Gastrocnemius medialis (tissue), 4 donors: ENCODE data around the gene ALDH2. TPM values are rescaled to one million over a fixed set of nuclear protein-coding genes. Genes with fewer than 3 reads are reported as not detected.

Source experiments
- ATAC-seq, 2 donors: fragments of 150-250 bp; one replicate each; pipeline ENCODE4 v1.9.1; 2016
- DNase-seq, 2 donors: peaks; one replicate each; pipeline ENCODE4 v3.0.0-alpha.2; 2019
- H3K27ac ChIP-seq, 4 donors: fragments of 200-600 bp; sonication (generic); 1 replicate in 1 of 4; 2 replicates in 3 of 4; pipeline ENCODE4 v1.5.1; 2016 to 2018; ENCODE audit warnings: mild to moderate bottlenecking in 2 of 4, moderate library complexity in 1 of 4
- H3K27me3 ChIP-seq, 3 donors: fragments of 200-600 bp; sonication (generic) in 2 of 3; 1 replicate in 1 of 3; 2 replicates in 2 of 3; pipeline versions ENCODE4 v1.5.1 to v1.6.0; 2016 to 2019; ENCODE audit warnings: mild to moderate bottlenecking in 1 of 3, moderate library complexity in 1 of 3
- H3K36me3 ChIP-seq, 2 donors: fragments of 200-600 bp; sonication (generic) in 1 of 2; one replicate each; pipeline ENCODE4 v1.5.1; 2017 to 2018
- H3K4me1 ChIP-seq, 2 donors: fragments of 200-600 bp; sonication (generic) in 1 of 2; one replicate each; pipeline ENCODE4 v1.5.1; 2016 to 2017; ENCODE audit warnings: mild to moderate bottlenecking in 2 of 2
- H3K4me3 ChIP-seq, 4 donors: fragments of 200-600 bp; sonication (generic) in 3 of 4; 1 replicate in 1 of 4; 2 replicates in 3 of 4; pipeline ENCODE4 v1.5.1; 2016 to 2019; ENCODE audit warnings: mild to moderate bottlenecking in 2 of 4
- H3K9me3 ChIP-seq, 3 donors: fragments of 200-600 bp; sonication (generic) in 2 of 3; 1 replicate in 1 of 3; 2 replicates in 2 of 3; pipeline ENCODE4 v1.5.1; 2016 to 2019
- POLR2A ChIP-seq, 2 donors: fragments of 450-650 bp; IDR thresholded peaks; one replicate each; pipeline ENCODE4 v1.6.1; 2017; ENCODE audit warnings: antibody characterized with exemption in 2 of 2, mild to moderate bottlenecking in 2 of 2, moderate library complexity in 2 of 2
- in situ Hi-C, 4 donors: fragments of 200-750 bp; cut with MboI; loops; one replicate each; pipeline versions ENCODE4 v1.15.0 to v1.8.0; 2017; ENCODE audit warnings: low sequenced_read_pairs in 4 of 4
- intact Hi-C: fragments of 100-400 bp; cut with DNase I; formaldehyde crosslinking; loops from one replicate; pipeline ENCODE4 v1.15.1; 2023; ENCODE audit warnings: low total_unique reads
- total RNA-seq, 4 donors: library from RNA; depleted of rRNA; stranded (reverse); fragments of >200 nt; gene quantifications; one replicate each; pipeline versions ENCODE4 v1.1.0 to v1.2.3, GENCODE V29; 2016
- TF ChIP-seq, protein P1 (sequence below), 5 experiments: fragments of 450-650 bp in 3 of 5; fragments of 200-600 bp in 2 of 5; sonication (generic) in 2 of 5; IDR thresholded peaks in 4 of 5; conservative IDR thresholded peaks in 1 of 5; 1 replicate in 4 of 5; 2 replicates in 1 of 5; pipeline ENCODE4 v1.5.1; 2016 to 2019; ENCODE audit warnings: antibody characterized with exemption in 5 of 5, mild to moderate bottlenecking in 3 of 5, moderate library complexity in 3 of 5

The ALDH2 gene
- total RNA-seq, 4 donors from 2014 or later: 70.9 to 156 (median 89.9) TPM

DNA sequence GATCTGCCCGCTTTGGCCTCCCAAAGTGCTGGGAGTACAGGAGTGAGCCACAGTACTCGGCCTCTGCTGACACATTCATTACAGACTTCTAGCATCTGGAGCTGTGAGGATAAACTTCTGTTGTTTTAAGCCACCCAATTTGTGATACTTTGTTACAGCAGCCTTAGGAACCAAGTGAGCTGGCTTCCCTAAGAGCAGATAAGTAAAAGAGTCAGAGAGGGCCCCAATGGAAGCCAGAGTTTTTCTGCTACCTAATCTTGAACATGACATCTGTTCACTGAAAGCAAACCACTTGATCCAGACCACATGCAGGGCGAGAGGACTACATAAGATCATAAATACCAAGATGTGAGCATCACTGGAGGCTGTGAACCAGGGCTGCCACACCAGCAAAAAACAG lies 71.6 kb downstream of the ALDH2 start:
- no peak overlapping the region for H3K4me3 ChIP-seq
- no peaks in the 10 kb centered on the region for H3K9me3 ChIP-seq
- H3K27ac ChIP-seq: no peak overlapping the region
- ATAC-seq (no peak), DNase-seq (no peak)
- H3K36me3 ChIP-seq: peaks cover 0 to 4% of the 10 kb centered on the region in 2 donors
- no peak for TF ChIP-seq POLR2A (IDR thresholded peaks at IDR 0.05)
- intact Hi-C loops (no loop called here), in situ Hi-C loops (no loop called here)
- H3K27me3 ChIP-seq: no peaks in the 10 kb centered on the region
- H3K4me1 ChIP-seq: peaks cover 18 to 27% of the 10 kb centered on the region in 2 donors

DNA sequence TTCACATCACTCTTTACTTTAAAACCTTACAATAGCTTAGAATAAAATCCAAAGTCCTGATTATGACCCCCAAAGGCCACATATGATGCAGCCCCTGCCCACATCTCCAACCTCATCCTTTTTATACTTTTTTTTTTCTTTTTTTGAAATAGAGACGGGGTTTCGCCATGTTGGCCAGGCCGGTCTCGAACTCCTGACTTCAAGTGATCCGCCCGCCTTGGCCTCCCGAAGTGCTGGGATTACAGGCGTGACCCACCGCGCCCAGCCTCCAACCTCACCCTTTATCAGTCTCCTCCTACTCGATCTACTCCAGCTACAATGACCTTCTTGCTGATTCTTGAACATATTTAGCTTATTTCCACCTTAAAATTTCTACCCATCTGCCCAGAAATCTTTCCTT lies 74.1 kb downstream of the ALDH2 start:
- H3K27ac ChIP-seq: peak overlapping the region; percentile 82 to 96 (median 90)
- H3K4me3 ChIP-seq: peak overlapping the region; percentile 54 to 93 (median 84)
- TF ChIP-seq, protein P1, sequence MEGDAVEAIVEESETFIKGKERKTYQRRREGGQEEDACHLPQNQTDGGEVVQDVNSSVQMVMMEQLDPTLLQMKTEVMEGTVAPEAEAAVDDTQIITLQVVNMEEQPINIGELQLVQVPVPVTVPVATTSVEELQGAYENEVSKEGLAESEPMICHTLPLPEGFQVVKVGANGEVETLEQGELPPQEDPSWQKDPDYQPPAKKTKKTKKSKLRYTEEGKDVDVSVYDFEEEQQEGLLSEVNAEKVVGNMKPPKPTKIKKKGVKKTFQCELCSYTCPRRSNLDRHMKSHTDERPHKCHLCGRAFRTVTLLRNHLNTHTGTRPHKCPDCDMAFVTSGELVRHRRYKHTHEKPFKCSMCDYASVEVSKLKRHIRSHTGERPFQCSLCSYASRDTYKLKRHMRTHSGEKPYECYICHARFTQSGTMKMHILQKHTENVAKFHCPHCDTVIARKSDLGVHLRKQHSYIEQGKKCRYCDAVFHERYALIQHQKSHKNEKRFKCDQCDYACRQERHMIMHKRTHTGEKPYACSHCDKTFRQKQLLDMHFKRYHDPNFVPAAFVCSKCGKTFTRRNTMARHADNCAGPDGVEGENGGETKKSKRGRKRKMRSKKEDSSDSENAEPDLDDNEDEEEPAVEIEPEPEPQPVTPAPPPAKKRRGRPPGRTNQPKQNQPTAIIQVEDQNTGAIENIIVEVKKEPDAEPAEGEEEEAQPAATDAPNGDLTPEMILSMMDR (IDR thresholded peaks at IDR 0.05 in 4 of 5, conservative IDR thresholded peaks at IDR 0.05 in 1 of 5): no peak
- TF ChIP-seq POLR2A (IDR thresholded peaks at IDR 0.05): no peak
- no peaks in the 10 kb centered on the region for H3K27me3 ChIP-seq
- peaks cover 0 to 11% of the 10 kb centered on the region in 2 donors for H3K36me3 ChIP-seq
- DNase-seq (no peak), ATAC-seq (no peak)
- H3K9me3 ChIP-seq: no peaks in the 10 kb centered on the region
- peaks cover 31 to 41% of the 10 kb centered on the region in 2 donors for H3K4me1 ChIP-seq
- intact Hi-C loops: loop anchor here (5.0 kb wide), 1 partner anchor 171 kb away; the partner anchor contains the start of genes ERP29 and TMEM116
- in situ Hi-C loops: no loop called here

DNA sequence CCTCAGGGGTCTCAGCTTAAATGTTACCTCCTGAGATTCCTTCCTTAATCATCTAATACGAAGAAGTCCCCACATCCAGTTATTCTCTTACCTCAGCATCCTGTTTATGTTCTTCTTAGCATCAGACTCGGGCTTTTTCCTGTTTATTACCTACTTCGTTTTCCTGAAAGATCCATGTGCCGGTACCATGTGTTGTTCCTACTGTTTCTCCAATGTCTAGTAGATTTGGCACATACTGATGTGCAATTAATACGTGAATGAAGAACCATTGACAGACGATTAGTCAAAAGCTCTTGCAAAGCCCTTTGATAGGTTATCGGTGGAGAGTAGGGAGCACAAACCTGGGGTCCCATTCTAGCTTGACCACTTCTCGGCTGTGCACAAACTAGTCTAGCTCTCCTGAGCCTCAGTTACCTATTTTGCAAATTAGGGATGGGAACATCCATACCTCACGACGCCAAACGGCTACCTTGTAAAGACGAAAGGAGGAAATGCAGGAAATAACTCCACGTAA lies 74.6 kb downstream of the ALDH2 start:
- DNase-seq: no peak
- peak in 1 of 2 donors; percentile 3 for ATAC-seq
- TF ChIP-seq, protein P1 (IDR thresholded peaks at IDR 0.05 in 4 of 5, conservative IDR thresholded peaks at IDR 0.05 in 1 of 5): no peak
- no peak for TF ChIP-seq POLR2A (IDR thresholded peaks at IDR 0.05)
- H3K4me3 ChIP-seq: peak overlapping the region; percentile 54 to 93 (median 84)
- in situ Hi-C loops (no loop called here), intact Hi-C loops (loop anchor here (5.0 kb wide), 1 partner anchor 171 kb away; the partner anchor contains the start of genes ERP29 and TMEM116)
- no peaks in the 10 kb centered on the region for H3K9me3 ChIP-seq
- peaks cover 31 to 41% of the 10 kb centered on the region in 2 donors for H3K4me1 ChIP-seq
- H3K27ac ChIP-seq: peak overlapping the region; percentile 82 to 96 (median 90)
- peaks cover 0 to 11% of the 10 kb centered on the region in 2 donors for H3K36me3 ChIP-seq
- no peaks in the 10 kb centered on the region for H3K27me3 ChIP-seq

DNA sequence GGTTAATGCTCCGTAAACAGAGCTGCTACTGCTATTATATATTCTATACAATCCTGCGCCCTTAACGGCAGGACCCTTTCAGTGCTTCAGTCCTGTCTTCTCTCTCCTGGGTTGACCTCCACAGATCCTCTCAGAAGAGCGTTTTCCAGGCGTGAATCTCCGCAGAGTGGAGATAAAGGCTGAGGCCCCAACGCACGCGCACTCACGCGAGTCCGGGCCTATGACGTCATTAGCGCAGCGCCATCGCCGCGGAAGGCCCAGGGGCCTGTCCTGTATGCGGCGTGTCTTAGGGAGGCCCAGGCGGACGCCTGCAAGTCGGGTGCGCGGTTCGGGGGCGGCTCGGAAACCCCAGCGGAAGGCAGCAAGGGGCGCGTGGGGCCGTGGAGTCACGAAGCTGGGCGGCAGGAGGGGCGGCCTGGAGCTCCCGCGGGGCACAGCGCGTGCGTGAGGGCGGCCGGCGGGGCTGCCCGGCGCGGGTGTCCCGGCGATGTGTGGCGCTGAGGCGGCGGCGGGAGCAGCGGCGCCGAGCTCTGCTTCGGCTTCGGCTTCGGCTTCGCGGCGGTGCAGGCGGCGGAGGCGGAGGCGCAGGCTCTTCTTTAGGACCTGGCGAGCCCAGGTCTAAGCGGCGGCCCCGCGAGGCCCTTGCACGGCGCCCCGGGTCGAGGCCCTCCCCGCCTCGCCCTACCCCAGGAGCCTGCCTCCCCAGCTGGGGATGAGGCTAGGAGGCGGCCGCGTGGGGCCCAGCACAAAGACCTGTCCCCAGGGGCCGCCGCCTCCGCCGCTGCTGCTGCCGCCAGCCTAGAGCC lies 75.2 kb downstream of the ALDH2 start, which contains the start of gene MAPKAPK5:
Gene MAPKAPK5, plus strand, starts transcription at position 479 of the 806 bp plus-strand sequence. CDS start 506 bp downstream, outside the sequence.
- ATAC-seq (peak; percentile 93 to 94), DNase-seq (peak; percentile 89 to 94)
- Histone ChIP-seq H3K36me3 (peaks cover 0 to 11% of the 10 kb centered on the region in 2 donors), H3K9me3 (no peaks in the 10 kb centered on the region), H3K27me3 (no peaks in the 10 kb centered on the region), H3K4me1 (peaks cover 34 to 41% of the 10 kb centered on the region in 2 donors), H3K4me3 (peak within 1 kb of the TSS; percentile 54 to 93 (median 84)), H3K27ac (peak within 1 kb of the TSS; percentile 82 to 96 (median 90))
- TF ChIP-seq, protein P1 (IDR thresholded peaks at IDR 0.05 in 4 of 5, conservative IDR thresholded peaks at IDR 0.05 in 1 of 5): peak in 2 of 5 experiments; percentile 22 to 38
- peak; percentile 68 for TF ChIP-seq POLR2A (IDR thresholded peaks at IDR 0.05)
- in situ Hi-C loops: no loop called here
- intact Hi-C loops: loop anchor here (5.0 kb wide), 1 partner anchor 170 kb away; the partner anchor contains the start of genes ERP29 and TMEM116
